Hindlimb muscle (tissue), 1 donor: ENCODE measurements around the gene MCF2L2. TPM values are rescaled to one million over a fixed set of nuclear protein-coding genes. Genes with fewer than 3 reads are reported as not detected.
"Not testable (repeated sequence)": the region's sequence is repeated elsewhere in the genome, so short reads cannot be mapped to it uniquely, and the experiment has no call there.

ENCODE experiments used
- DNase-seq: peaks from one replicate; pipeline ENCODE4 v3.0.0-alpha.2; 2013
- polyA plus RNA-seq: library from polyadenylated mRNA; unstranded; fragments of 120-200 nt; gene quantifications from one replicate; pipeline ENCODE4 v1.2.1, GENCODE V29; 2013; ENCODE audit not compliant: insufficient read length

The MCF2L2 gene
- polyA plus RNA-seq, 1 donor, result 0.21 TPM

GRCh38 chr3:183197734-183198133 lies 230.7 kb downstream of the MCF2L2 start:
- DNase-seq, result no peak

DNA sequence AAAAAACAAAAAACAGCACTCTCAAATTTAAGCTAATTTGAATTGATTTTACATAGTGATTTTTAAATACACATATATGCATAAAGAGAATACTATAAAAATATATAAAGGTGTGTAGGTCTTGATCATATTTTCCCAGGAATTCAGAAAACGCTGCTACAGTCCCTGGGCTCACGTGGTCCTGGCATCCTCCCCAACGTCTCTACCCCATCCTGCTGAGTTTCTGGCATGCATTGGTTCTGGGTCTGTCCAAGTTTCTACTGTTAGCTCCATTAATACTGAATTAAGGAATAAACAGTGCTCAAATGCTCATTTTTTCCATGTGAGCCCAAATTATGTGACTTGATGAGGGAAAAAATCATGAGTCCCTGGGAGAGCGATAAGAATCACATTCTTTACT lies 233.2 kb downstream of the MCF2L2 start:
- DNase-seq, result no peak

GRCh38 chr3:183193762-183194689 lies 234.4 kb downstream of the MCF2L2 start:
- no peak for DNase-seq

GRCh38 chr3:183192650-183193300 lies 235.6 kb downstream of the MCF2L2 start:
- DNase-seq, result no peak

- DNase-seq, result no peak
Measured at GRCh38 chr3:183189641-183190040, 238.8 kb downstream of the MCF2L2 start.

DNA sequence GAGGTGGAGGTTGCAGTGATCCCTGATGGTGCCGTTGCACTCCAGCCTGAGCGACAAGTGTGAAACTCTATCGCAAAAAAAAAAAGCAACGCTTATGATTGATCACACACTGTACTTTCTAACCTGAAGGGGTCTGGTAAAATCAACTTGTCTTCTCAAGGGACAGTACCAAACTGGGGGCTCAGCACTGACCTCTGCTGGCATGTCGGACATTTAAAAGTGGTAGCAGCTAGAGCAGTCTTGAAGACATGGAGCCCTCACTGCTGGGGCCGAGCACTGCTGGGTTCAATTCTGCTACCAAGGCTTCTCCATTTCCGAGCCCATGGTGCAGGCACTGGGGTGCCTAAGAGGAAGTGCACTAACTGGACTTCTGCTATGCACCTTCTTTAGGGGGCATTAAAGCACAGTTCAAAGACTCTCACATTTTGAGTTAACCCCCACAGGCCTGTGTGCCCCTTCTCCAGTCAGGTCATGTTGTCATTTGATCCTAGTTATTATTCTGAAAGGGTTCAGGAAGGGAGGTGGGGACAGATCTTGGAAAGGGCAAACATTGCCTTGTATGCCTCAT lies 239.4 kb downstream of the MCF2L2 start:
- no peak for DNase-seq

GRCh38 chr3:183185696-183186095 lies 242.7 kb downstream of the MCF2L2 start:
- DNase-seq, result no peak

DNA sequence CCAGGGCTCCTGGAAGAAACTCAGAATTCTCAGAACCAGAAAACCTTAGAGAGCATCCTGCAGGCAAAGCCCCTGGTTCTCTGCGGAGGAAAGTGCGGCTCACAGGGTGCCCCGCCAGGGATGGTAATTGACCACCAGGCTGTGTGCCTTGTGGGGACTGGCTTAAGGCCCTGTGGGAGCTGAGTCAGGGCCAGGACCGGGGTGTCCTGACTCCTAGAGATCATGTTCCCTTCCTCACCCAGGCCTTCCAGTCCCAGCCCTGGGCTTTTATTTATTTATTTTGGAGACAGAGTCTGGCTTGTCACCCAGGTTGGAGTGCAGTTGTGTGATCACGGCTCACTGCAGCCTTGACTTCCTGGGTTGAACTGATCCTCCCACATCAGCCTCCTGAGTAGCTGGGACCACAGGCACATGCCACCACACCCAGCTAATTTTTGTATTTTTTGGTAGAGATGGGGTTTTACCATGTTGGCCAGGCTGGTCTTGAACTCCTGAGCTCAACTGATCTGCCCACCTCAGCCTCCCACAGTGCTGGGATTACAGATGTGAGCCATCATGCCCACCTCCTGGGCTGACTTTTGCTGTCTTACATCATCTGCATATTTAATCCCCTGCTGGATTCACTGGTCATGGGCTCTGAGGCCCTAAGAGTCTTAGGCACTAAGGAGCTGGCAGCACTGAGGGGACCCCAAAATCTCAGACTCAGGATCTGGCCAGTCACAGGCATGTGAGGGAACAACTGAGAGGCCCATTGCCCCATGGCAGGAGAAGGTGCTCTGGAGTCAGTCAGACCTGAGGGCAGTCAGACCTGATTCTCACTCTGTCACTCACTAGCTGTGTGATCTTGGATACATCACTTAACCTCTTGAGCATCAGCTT lies 245.4 kb downstream of the MCF2L2 start:
- DNase-seq, result no peak

- DNase-seq, result no peak
Measured at GRCh38 chr3:183182073-183182472, 246.3 kb downstream of the MCF2L2 start.

DNA sequence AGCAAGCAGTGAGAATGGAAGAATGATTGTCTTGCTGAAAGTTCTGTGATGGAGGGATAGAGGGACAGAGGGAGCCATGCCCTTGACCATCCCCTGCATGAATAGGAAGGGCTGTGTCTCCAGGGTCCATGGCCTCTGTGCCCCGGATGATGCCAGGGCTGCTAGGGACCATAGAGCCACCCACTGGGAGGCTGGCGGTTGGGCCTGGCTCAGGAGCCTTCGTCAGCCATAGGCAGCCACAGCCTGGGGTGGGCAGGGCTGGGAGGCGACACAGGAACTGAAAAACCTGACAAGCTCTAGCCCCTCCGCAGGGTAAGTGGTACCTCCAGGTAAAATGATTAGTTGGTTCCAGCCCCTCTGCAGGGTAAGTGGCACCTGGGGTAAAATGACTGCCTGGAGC lies 246.8 kb downstream of the MCF2L2 start:
- no peak for DNase-seq

DNA sequence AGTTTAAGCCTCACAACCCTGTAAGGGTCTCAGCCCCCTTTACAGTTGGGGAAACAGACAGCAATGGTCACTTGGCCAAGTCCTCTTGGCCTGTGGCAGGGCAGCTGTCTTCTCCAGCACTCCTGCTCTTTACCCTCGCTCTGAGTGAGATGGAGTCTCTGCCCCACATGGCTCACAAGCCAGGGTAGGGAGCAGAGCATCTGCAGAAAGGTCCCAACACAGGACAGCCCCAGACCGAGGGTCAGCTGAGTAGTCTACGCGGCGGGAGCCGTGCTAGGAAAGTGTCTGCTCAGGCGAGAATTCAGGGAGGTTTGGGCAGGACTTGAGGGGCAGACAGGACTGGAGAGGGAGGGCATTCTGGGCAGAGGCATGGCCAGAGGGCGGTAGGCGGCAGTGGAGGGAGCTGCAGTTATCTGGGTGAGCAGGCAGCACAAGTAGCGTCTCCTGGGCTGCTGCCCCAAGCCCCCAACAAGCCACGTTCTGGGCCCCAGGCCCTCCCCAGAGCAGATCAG lies 247.6 kb downstream of the MCF2L2 start:
- no peak for DNase-seq

DNA sequence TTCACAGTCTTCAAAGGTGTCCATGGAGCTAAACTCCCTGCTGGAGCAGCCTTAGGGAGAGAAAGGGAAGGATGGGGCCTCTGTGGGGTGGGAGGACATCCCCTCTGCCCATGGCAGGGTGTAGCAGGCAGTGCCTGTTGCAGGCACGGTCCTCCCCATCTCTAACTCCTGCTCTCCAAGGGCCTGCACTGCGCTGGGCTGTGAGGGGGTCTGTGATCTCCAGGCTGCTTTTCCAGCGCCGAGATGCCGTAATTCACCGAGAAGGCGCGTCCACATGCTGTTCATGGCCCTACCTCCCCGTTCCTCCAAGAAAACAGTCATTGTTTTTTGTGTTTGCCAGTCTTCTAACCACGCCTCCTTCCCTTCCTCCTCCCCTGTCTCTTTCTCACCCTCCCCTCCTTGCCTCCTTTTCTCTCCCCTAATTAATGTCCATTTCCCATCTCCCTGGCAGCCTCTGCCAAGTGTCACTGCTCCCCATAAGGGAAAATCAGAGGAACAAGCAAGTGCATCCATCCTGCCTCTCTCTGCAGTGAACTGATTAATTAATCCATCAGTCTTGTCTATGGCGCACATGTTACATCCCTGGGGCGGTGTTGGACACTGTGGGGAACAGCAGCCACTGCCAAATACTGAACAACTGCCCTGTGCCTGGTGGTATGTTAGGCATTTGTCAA lies 248.2 kb downstream of the MCF2L2 start:
- no peak for DNase-seq

GRCh38 chr3:183179550-183179908 lies 248.9 kb downstream of the MCF2L2 start:
- DNase-seq, result not testable (repeated sequence)

DNA sequence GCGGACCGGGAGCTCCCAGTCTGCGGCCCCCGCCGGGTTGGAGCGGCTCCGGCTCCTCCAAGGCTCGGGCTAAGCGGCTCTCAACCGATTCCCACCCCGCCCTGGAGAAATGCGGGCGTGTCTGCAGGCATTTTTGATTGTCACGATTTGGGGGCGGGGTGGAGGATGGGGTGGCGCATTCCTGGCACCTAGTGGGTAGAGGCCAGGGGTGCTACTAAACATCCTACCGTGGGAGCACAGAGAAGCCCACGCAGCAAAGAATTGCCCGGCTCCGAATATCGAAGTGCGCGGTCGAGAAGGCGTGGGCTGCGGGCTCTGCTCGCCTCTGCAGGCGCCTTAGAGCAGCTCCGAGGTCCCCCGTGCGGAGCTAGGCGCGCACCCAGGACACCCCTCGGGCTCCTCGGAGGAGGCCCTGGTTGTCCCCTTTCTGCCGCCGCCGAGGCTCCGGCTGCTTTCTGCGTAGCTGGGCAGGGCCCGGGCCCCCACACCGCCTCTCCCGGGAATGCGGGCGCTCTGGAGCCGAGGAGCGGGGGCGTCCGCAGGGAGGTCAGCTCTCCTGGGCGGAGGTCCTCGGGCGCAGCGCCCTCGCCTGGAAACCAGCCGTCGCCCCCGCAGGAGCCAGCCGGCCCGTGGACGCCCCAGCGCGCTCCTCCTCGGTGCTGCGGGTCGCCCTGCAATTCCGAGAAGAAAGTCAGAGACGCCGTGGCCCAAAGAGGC lies 249.4 kb downstream of the MCF2L2 start:
- DNase-seq, result no peak

GRCh38 chr3:183178512-183178832 lies 249.9 kb downstream of the MCF2L2 start:
- DNase-seq, result no peak

DNA sequence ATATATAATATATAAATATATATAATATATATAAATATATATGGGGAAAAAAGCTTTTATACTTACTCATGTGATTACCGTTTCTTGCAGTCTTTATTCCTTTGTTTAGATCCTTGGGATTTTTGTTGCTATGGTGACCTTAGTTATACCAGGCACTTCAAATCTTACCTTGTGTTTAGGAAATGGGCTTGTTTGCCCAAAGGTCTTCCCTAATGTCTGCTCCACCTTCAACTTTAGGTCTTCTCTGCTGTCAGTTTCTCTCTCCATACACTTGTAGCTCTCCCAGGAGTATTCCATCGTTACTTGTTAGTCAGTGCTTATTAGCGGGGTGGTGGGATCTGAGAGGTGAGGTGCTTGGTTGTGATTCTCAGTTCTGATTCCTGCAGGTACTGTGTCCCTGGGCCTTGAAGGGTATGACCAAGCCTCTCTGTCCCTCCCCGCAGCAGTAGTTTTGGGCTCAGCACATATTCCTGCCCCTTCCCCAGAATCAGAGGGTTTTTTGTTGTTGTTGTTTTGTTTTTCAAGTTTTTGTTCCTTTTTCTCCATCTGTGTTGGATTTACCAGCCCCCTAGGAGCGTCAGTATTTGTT lies 256.3 kb downstream of the MCF2L2 start:
- no peak for DNase-seq

GRCh38 chr3:183167975-183168374 lies 260.4 kb downstream of the MCF2L2 start:
- not testable (repeated sequence) for DNase-seq

- DNase-seq, result no peak
Measured at GRCh38 chr3:183163563-183163962, 264.9 kb downstream of the MCF2L2 start.

DNA sequence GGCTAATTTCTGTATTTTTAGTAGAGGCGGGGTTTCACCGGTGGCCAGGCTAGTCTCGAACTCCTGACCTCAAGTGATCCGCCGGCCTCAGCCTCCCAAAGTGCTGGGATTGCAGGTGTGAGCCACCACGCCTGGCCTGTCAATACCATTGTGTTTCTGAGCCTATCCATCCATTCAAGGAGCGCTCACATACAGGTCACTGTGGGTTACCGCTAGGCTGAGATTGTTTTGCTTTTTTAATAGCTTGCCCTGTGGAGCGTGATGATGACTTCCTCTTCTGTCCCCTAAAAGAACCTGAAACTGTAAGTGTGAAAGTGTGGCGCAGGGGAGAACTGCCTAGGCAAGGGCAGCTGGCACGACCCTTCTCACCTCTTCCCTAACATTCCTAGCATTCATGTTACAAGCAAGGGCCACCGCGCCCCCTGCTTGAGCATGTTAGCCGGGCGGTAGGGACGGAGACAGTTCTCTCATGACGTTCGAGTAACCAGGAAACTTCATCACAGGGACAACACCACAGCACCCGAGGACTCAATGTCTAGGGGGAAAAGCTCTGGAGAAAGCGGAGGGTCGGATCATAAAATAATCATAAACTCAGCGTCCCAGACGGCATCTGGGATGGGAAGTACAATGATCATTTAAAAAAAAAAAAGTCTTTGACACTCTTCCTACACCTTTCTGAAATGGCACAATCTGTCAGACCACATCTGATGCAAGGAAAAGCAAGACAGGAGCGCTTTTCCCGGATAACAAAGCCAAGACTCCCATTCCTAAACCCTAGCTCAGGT lies 266.7 kb downstream of the MCF2L2 start:
- DNase-seq, result no peak

DNA sequence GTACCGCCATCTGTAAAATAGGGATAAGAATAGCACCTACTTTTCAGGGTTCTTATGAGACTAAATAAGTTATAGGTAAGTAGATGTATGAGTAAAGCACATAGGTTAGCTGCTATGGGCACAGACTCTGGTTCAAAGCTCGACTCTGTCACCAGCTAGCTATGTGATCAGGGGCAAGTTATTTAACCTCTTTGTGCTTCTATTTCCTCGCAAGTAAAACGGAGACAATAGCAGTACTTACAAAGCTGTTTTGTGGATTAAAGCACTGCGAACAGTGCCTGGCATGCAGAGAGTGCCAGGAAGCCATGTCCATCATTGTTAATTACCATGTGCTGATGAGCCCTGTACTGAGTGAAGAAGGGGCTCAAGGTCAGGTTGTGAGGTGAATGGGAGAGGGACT lies 267.8 kb downstream of the MCF2L2 start:
- no peak for DNase-seq
